ENCODE measurements around the gene MICB. TPM values are rescaled to one million over a fixed set of nuclear protein-coding genes. Genes with fewer than 3 reads are reported as not detected.
"Not testable (repeated sequence)": the region's sequence is repeated elsewhere in the genome, so short reads cannot be mapped to it uniquely, and the experiment has no call there.

MICB gene
- total RNA-seq, 2 donors from 2014 or later = 1.3 to 5.5 TPM

- no peak overlapping the region for H3K27ac ChIP-seq
- intact Hi-C loops (cut with DNase I) = no loop called here
- H3K36me3 ChIP-seq = no peaks in the 10 kb centered on the region
- H3K4me3 ChIP-seq = no peak overlapping the region
- no peaks in the 10 kb centered on the region for H3K27me3 ChIP-seq (replicated peaks; ENCODE audit: insufficient read depth)
- WGBS = 6% methylated on average over 10 of the region's 21 CpGs
- no peak for DNase-seq (ENCODE audit: low spot score)
- H3K9me3 ChIP-seq = no peaks in the 10 kb centered on the region
- TF ChIP-seq CTCF (IDR thresholded peaks at IDR 0.05) (no peak), POLR2A (IDR thresholded peaks at IDR 0.05) (no peak), POLR2AphosphoS5 (IDR thresholded peaks at IDR 0.05) (no peak)
- H3K4me1 ChIP-seq (replicated peaks) = no peaks in the 10 kb centered on the region
Observed at GRCh38 chr6:31498748-31499147, 803 bp downstream of the MICB start.

GRCh38 chr6:31499648-31500047, 1.7 kb downstream of the MICB start:
- intact Hi-C loops (cut with DNase I); DNase-seq (ENCODE audit: low spot score); H3K4me1 ChIP-seq (replicated peaks); H3K27ac ChIP-seq; H3K36me3 ChIP-seq; H3K27me3 ChIP-seq (replicated peaks; ENCODE audit: insufficient read depth); H3K4me3 ChIP-seq; H3K9me3 ChIP-seq: not testable (repeated sequence)
- 75% methylated on average over 2 of the region's 2 CpGs for WGBS

GRCh38 chr6:31502586-31502985, 4.6 kb downstream of the MICB start:
- Histone ChIP-seq H3K27ac (no peak overlapping the region), H3K4me3 (no peak overlapping the region), H3K9me3 (no peaks in the 10 kb centered on the region), H3K4me1 (replicated peaks) (no peaks in the 10 kb centered on the region), H3K27me3 (replicated peaks; ENCODE audit: insufficient read depth) (no peaks in the 10 kb centered on the region), H3K36me3 (no peaks in the 10 kb centered on the region)
- intact Hi-C loops (cut with DNase I) = no loop called here
- no peak for DNase-seq (ENCODE audit: low spot score)
- TF ChIP-seq POLR2A (IDR thresholded peaks at IDR 0.05) = no peak
- TF ChIP-seq CTCF (IDR thresholded peaks at IDR 0.05) = no peak
- TF ChIP-seq POLR2AphosphoS5 (IDR thresholded peaks at IDR 0.05) = no peak

GRCh38 chr6:31509036-31509435, 11.1 kb downstream of the MICB start:
- DNase-seq (ENCODE audit: low spot score); intact Hi-C loops (cut with DNase I); H3K27ac ChIP-seq; H3K36me3 ChIP-seq; H3K4me3 ChIP-seq; H3K27me3 ChIP-seq (replicated peaks; ENCODE audit: insufficient read depth); H3K4me1 ChIP-seq (replicated peaks); H3K9me3 ChIP-seq: not testable (repeated sequence)
- WGBS = 45% methylated on average over 2 of the region's 2 CpGs

- intact Hi-C loops (cut with DNase I) = no loop called here
- Histone ChIP-seq H3K4me3 (no peak overlapping the region), H3K27ac (no peak overlapping the region), H3K36me3 (no peaks in the 10 kb centered on the region), H3K9me3 (no peaks in the 10 kb centered on the region), H3K27me3 (replicated peaks; ENCODE audit: insufficient read depth) (no peaks in the 10 kb centered on the region), H3K4me1 (replicated peaks) (no peaks in the 10 kb centered on the region)
- WGBS = 48% methylated on average over 4 of the region's 4 CpGs
- DNase-seq (ENCODE audit: low spot score) = no peak
- TF ChIP-seq CTCF (IDR thresholded peaks at IDR 0.05) (no peak), POLR2AphosphoS5 (IDR thresholded peaks at IDR 0.05) (no peak), POLR2A (IDR thresholded peaks at IDR 0.05) (no peak)
Observed at GRCh38 chr6:31510007-31510406, 12.1 kb downstream of the MICB start.

GRCh38 chr6:31513456-31514165, 15.7 kb downstream of the MICB start:
- WGBS = 82% methylated on average over 4 of the region's 5 CpGs
- no peak for TF ChIP-seq POLR2AphosphoS5 (IDR thresholded peaks at IDR 0.05)
- no peak for TF ChIP-seq CTCF (IDR thresholded peaks at IDR 0.05)
- no peaks in the 10 kb centered on the region for H3K36me3 ChIP-seq
- no peaks in the 10 kb centered on the region for H3K27me3 ChIP-seq (replicated peaks; ENCODE audit: insufficient read depth)
- intact Hi-C loops (cut with DNase I) = no loop called here
- H3K9me3 ChIP-seq = no peaks in the 10 kb centered on the region
- DNase-seq (ENCODE audit: low spot score) = no peak
- H3K27ac ChIP-seq = no peak overlapping the region
- H3K4me1 ChIP-seq (replicated peaks) = no peaks in the 10 kb centered on the region
- H3K4me3 ChIP-seq = no peak overlapping the region
